Nucleus accumbens (tissue), 56 donors: ENCODE measurements around the gene NOPCHAP1.
"Not testable (repeated sequence)": the region's sequence is repeated elsewhere in the genome, so short reads cannot be mapped to it uniquely, and the experiment has no call there.

Experiments
- DNase-seq, 56 donors: peaks; one replicate each; lab custom pipeline; 2025; lab: John Stamatoyannopoulos, UW

NOPCHAP1 gene

DNA sequence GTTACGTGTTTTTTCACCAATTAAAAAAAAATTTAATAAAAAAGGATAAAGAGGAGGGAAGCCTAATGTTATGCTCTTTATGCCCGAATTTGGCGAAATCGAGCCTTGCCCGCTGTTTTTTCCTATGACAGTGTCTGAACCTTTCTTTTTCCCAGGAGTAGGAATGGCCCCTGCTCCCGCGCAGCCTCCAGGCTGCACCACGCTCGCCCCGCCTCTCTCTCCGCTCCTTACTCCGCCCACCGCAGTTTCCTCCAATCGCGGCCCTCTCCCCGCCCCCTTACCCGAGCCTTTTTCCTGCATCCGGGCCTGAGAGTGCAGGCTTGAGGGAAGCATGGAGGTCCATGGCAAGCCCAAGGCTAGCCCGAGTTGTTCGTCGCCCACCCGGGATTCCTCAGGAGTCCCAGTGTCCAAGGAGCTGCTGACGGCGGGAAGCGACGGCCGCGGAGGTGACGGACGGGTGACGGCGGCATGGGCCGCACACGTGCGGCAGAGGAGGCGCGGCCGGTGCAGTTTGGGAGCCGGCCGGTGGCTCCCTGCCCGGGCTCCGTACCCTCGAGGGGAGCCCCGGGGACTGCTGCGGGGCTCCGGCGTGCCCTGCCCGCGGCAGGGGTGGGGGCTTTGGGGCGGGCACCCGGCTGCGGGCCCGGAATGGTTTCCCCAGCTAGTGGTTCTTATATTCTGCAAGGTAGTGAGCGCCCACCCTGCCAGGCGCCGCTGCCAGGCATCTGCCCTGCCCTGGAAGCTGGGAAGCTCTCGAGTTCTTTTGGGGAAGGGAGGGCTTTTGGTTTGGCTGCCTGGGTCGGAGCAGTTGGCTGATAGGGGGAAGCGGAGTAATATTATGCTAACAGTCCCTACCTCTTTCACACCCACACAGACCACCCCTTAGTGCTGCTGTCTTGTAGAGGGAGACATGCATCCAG is at the start of gene NOPCHAP1:
Gene NOPCHAP1, plus strand, starts transcription at position 295 of the 920 bp plus-strand sequence. Its CDS starts 37 bp downstream, at position 332.
- DNase-seq, result peak; percentile 39 to 96 (median 89)

- no peak for DNase-seq
Observed at GRCh38 chr12:104938371-104938770, 47.7 kb upstream of the NOPCHAP1 start.

DNA sequence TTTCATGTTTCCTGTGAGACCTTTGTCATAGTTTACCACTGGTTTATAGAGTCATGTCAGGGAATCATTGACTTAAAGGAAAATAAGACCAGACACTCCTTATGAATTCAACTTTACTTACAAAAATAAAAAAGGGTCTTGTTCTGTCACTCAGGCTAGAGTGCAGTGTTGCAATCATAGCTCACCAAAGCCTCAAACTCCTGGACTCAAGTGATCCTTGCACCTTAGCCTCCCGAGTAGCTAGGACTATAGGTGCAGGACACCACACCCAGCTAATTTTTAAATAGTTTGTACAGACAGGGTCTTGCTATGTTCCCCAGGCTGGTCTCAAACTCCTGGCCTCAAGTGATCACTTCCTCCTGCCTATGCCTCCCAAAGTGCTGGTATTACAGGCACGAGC is 47.0 kb upstream of the NOPCHAP1 start:
- no peak for DNase-seq

GRCh38 chr12:104941454-104941853 is 44.7 kb upstream of the NOPCHAP1 start:
- DNase-seq, result no peak

DNA sequence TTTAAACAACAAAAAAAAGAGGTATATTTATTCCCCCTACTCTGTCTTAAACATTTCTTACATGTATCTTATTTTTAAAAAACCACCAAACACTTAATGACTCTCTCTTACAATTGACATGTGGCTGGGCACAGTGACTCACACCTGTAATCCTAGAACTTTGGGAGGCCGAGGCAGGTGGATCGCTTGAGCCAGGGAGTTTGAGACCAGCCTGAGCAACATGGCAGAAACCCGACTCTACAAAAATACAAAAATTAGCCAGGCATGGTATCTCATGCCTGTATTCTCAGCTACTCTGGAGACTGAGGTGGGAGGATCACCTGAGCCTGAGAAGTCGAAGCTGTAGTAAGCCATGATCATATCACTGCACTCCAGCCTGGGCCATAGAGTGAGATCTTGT is 44.0 kb upstream of the NOPCHAP1 start:
- no peak for DNase-seq

- DNase-seq, result not testable (repeated sequence)
Observed at GRCh38 chr12:104943401-104943800, 42.7 kb upstream of the NOPCHAP1 start.

DNA sequence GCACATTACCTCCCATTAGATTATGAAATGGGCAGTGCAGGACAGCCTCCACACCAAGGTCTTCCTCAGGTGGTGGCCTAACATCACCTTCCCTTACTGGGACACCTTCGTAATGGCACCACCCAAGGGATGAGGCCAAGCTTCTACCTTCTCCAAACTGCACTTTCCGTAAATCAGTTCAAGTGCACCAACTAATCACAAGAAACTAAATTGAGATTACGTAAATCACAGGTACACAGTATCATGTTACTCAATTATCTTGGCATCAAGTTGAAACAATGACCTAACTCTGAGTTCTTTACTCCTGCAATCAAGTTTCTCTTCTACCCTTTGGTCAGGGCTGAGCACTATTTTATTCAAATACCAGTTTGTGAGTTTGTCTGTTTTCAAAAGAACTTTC is 41.9 kb upstream of the NOPCHAP1 start:
- no peak for DNase-seq

- not testable (repeated sequence) for DNase-seq
Observed at GRCh38 chr12:104948716-104949115, 37.4 kb upstream of the NOPCHAP1 start.

- DNase-seq, result no peak
Observed at GRCh38 chr12:104951759-104952509, 34.2 kb upstream of the NOPCHAP1 start.

- no peak for DNase-seq
Observed at GRCh38 chr12:104952816-104953215, 33.3 kb upstream of the NOPCHAP1 start.

- no peak for DNase-seq
Observed at GRCh38 chr12:104953323-104953722, 32.8 kb upstream of the NOPCHAP1 start.

DNA sequence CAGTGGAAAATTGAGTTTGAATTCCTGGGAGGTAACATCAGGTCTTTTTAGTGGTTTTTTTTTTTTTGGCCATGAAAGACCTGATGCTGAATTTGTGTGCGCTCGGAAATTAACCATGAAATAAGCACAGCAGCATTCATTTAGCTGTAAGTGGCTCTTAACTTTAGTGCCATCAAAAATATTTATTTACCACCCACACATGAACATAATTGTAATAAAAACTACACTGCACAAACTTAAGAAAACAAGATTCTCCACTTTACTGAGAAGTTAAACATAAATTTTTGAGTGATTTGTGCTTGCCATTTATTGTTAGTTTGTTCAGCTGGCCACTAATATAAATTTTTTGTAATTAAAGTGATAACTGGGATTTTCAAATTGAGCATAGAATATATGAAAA is 30.4 kb upstream of the NOPCHAP1 start:
- no peak for DNase-seq

DNA sequence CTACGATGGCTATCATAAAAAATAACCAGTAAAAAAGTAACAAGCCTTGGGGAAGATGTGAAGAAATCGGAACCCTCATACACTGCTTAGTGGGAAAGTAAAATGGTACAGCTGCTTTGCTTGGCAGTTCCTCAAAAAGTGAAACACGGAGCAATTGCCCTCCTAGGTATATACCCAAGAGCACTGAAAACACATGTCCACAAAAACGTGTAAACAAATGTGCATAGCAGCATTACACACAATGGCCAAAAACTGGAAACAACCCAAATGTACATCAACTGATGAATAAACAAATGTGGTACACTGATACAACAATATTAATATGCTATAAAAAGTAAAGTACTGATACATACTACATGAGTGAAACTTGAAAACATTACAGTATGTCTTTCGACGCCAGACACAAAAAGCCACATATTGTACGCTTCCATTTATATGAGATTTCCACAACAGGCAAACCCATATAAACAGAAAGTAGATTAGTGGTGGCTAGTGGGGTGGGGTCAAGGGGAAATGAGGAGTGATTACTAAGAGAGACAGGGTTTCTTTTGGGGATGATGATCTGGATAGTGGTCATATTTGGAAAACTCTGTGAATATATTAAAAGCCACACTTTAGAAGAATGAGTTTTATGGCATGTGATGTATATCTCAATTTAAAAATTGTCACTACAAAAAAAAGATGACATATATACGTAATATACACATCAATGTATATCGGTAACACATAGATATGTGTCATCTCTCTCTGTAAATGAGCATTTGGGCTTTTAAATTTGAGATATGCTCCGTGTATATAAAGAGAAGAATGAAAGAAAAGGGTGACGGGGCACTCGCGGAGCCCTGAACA is 29.0 kb upstream of the NOPCHAP1 start:
- no peak for DNase-seq

DNA sequence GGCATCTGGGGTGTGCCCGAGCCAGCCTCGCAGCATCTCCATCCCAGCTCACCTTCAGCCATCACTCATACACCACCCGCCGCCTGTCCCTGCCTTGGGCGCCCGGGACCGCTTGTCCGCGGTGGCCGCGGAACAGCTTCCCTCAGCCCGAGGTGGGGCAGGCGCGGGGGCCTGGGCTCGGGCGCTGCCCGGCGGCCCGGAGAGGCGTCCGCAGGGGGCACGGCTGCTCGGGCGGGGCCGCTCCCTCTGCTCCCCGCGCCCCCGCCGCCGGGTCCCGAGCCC is 28.5 kb upstream of the NOPCHAP1 start:
- peak in 15 of 56 donors; percentile 4 to 57 (median 30) for DNase-seq

GRCh38 chr12:104958001-104958804 is 27.9 kb upstream of the NOPCHAP1 start, which contains the start of gene SLC41A2:
TSS of gene SLC41A2 (minus strand) at chr12:104958290. CDS start at chr12:104928527, 29,763 bp downstream.
- DNase-seq, result peak in 52 of 56 donors; percentile 28 to 84 (median 60)

DNA sequence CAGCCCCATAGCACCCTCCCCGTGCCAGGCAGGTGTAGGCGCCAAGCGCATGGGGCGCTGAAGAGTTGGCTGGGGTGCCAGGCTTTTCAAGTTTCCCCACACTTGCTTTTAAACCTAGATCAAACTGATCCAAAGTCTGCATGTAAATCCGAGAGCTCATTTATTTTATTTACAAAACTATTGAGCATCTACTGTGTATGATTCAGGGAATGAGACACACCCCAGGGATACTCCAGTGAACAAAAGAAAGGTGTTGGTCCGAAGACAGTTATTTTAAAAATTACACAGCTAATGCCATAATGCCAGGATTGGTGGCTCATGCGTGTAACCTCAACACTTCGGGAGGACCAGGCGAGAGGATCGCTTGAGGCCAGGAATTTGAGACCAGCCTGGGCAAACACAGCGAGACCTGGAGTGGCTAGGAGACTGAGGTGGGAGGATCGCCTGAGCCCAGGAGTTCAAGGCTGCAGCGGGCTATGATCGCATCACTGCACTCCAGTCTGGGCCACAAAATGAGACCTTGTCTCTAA is 27.2 kb upstream of the NOPCHAP1 start:
- DNase-seq, result no peak

DNA sequence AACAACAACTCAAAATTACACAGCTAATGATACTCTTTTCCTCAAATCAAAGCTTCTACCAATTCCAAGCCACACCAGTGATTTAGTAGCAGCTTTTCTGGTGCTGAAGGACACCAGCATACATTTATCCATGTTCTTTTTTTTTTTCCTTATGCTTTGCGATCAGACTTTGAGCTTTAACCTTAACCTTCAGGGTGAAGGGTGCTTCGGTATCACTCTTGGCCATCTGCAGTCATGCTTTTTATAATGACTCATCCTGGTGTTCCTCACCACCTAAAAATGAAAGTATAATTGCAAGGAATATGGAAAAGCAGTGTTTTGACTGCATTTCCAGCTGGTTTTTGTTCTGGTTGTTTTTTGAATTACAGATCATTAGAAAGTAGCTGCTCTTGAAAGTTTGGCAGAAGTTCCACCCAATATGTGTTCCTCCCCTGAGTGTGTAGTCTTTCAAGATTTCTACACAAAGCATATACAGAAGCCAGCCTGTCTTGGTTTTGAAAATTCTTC is 26.7 kb upstream of the NOPCHAP1 start:
- DNase-seq, result no peak

- no peak for DNase-seq
Observed at GRCh38 chr12:104960464-104960863, 25.7 kb upstream of the NOPCHAP1 start.

- DNase-seq, result no peak
Observed at GRCh38 chr12:104963757-104964156, 22.4 kb upstream of the NOPCHAP1 start.
